HG02970 (cell line): ENCODE data around the gene LCN10.
A peak's percentile ranks its signal among the peaks of the same experiment; 100 is the strongest.
"Not testable (repeated sequence)": the region's sequence is repeated elsewhere in the genome, so short reads cannot be mapped to it uniquely, and the experiment has no call there.

Source experiments
- ATAC-seq: cut with Tn5 transposase; IDR thresholded peaks from one replicate; pipeline ENCODE4 v1.9.1; 2021; ENCODE audit warnings: mild to moderate bottlenecking, moderate library complexity, moderate number of reproducible peaks; ENCODE audit not compliant: unreplicated experiment, low FRiP score

LCN10 gene

GRCh38 chr9:136742591-136743391, at the start of gene LCN10:
Gene LCN10, minus strand, starts transcription at chr9:136742940. Its CDS starts 37 bp downstream, at chr9:136742903.
- ATAC-seq = no peak

GRCh38 chr9:136791516-136792276, 49.0 kb upstream of the LCN10 start:
- peak; percentile 4 for ATAC-seq

DNA sequence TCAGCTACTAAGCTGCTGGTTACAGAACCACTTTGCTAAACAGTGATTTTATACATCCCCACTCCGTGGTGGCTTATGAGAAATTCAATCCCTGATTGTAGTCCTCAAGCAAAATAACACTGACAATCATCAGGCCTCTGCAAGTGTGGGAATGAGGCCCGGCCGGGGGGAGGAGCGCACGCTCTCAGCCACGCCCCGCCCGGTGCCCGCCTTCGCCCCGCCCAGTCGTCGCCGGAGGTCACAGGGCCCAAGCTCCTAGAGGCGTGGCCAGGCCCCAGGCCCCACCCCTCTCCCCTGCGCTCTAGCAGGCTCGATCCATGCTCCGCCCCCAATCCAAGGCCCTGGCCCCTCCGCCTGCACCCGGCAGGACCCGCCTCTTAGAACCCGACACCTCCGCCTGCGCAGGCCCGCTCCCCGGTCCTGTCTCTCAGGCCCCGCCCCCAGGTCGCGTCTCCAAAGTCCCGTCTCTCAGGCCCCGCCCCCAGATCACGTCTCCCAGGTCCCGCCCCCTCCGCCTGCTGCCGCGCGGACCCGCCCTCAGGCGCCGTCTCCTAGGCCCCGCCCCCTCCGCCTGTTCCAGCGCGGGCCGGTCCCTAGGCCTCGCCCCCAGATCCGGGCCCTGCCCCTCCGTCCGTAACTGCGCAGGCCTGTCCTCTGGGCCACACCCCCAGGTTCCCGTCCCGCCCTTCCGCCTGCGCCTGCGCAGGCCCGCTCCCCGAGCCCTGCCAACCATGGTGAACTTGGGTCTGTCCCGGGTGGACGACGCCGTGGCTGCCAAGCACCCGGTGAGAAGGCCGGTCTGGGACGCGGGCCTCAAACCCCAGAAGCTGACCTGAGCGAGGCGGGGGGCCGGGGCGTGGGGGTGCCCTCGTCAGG, 48.1 kb upstream of the LCN10 start, which contains the start of gene TMEM141:
Gene TMEM141 (plus strand): TSS at position 705 of the 876 bp plus-strand sequence. CDS start 27 bp downstream, at position 732.
- peak; percentile 89 for ATAC-seq

DNA sequence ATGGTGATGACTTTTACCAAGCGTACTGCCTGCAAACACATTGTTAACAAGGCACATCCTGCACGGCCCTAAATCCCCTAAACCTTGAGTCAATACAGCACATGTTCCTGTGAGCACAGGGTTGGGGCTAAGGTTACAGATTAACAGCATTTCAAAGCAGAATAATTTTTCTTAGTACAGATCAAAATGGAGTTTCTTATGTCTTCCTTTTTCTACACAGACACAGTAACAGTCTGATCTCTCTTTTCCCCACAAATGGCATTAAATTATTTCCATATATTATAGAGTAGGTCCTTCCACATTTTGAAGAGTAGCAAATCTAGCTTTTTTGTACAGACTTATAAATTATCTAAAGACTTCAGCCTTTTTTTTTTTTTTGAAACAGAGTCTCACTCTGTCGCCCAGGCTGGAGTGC, 46.8 kb upstream of the LCN10 start:
- no peak for ATAC-seq

- not testable (repeated sequence) for ATAC-seq
Observed at GRCh38 chr9:136788644-136789522, 46.1 kb upstream of the LCN10 start.

- no peak for ATAC-seq
Observed at GRCh38 chr9:136787690-136788400, 45.1 kb upstream of the LCN10 start.

GRCh38 chr9:136786983-136787382, 44.2 kb upstream of the LCN10 start:
- ATAC-seq = not testable (repeated sequence)

DNA sequence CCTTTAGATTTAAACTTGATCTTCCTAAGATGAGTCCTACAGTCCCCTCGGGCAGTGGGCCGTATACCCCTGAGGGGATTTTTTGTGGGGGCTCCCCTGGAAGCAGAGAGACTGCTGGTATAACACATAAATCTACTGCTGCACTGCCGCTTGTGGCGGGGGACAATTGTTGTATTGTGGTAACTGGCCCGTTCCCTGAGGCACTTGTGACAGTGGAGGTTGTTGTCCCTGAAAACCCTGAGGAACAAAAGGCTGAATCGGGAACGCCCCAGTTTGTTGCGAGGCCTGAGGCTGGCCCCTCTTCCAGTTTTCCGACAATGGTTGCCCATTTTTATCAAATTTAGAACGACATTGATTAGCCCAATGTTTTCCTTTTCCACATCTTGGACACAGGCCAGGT, 43.7 kb upstream of the LCN10 start:
- ATAC-seq = no peak

GRCh38 chr9:136785565-136786355, 43.0 kb upstream of the LCN10 start:
- ATAC-seq = not testable (repeated sequence)

GRCh38 chr9:136784997-136785361, 42.2 kb upstream of the LCN10 start:
- ATAC-seq = no peak

DNA sequence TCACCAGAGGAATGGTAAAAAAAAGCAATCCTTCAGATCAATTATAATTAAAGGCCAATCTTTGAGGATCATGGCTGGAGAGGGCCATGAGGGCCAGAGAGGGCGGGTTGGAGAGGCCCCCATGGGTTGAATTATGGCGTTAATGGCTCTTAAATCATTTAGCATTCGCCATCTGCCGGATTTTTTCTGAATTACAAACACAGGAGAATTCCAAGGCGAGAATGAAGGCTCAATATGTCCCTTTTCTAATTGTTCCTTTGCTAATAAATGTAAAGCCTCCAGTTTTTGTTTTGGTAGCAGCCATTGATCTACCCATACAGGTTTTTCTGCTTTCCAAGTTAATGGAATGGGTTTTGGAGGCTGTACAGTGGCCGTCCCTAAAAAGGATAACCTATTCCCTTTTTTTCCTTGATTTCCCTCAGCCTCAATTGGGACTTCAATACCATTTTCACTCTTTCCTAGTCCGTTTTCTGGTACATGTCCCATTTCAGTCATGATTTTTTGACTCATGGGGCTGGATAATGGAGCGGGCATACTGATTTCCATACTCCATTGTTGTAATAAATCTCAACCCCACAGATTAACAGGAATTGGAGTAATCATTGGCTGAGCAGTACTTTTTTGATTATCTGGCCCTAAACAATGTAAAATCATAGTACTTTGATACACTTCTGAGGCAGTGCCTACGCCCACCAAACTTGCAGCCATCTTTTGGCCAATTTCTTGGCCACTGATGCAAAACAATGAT, 41.7 kb upstream of the LCN10 start:
- no peak for ATAC-seq

GRCh38 chr9:136782452-136782851, 39.7 kb upstream of the LCN10 start:
- no peak for ATAC-seq

DNA sequence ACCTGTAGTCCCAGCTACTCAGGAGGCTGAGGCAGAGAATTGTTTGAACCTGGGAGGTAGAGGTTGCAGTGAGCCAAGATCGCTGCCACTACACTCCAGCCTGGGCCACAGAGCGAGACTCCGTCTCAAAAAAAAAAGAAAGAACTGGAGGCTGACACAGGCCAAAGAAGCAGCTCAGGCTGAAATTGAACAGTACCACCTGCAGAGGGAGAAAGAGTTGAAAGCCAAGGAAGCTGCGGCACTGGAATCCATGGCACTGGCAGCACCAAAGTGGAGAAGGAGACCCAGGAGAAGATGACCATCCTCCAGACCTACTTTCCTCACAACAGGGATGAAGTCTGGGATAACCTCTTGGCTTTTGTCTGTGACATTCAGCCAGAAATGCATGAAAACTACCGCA, 37.1 kb upstream of the LCN10 start:
- ATAC-seq = no peak

- ATAC-seq = no peak
Observed at GRCh38 chr9:136777359-136777758, 34.6 kb upstream of the LCN10 start.

GRCh38 chr9:136776947-136777346, 34.2 kb upstream of the LCN10 start:
- ATAC-seq = no peak

- ATAC-seq = no peak
Observed at GRCh38 chr9:136775191-136775590, 32.5 kb upstream of the LCN10 start.

DNA sequence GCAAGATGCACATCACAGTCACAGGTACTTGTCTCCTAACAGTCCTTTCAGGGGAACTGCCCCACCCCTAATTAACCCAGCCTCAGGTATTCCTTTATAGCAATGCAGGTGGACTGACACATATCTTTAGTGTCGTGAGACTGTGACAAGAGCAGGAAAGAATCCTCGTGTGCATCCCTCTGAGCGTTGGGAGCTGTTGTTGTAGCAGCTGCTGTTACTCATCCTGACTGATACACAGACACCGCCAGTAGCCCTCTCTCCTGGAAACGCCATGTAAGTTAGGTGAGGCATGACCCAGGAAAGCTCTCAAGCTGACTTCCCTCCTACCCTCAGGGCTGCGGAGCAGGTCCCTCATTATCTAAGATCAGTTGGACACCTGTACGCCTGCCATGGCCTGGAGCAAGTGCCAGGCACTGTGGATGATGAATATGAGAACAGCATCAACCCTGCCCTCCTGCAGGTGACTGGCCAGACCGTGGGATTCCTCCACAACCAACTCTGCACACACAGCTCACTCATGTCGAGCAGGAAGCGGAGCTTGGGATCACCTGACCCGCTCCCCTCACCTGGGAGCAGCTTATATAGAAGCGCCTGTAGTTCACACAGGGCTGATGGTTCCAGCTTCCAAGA, 31.8 kb upstream of the LCN10 start:
- no peak for ATAC-seq
